NOMO-1 treated with DMSO at 0.1 percent for 48 hours (cell line): Measurements from ENCODE around the gene MYO15B.

ENCODE experiments used
- DNase-seq: peaks from one replicate; lab custom pipeline; 2025; ENCODE audit not compliant: unreplicated experiment; lab: John Stamatoyannopoulos, UW

The MYO15B gene

GRCh38 chr17:75558666-75559530, 28.7 kb upstream of the MYO15B start:
- no peak for DNase-seq

DNA sequence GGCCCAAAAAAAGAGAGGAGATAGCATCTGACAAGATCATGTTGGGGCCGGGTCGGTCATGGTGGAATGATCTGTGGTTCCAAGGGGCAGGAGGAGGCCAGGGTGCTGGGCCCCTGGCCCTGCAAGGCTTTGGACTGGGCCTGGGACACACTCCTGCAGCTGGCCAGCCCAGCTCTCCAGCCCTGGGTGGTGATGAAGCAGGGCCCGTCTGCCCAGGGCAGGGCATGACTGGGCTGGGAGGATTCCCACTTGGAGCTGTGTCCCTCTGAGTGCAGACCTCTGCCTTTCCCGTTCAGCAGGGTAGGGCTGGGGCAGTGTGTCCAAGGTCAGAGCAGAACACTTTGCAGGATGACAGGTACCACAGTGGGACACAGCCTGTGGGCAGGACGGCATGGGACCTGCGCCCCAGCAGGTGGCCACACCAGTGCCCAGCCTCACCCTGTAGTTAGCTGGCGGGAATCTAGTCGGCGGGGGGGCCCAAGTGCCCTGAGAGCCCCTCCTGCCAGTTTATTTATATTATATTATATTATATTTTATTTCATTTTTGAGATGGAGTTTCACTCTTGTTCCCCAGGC, 27.6 kb upstream of the MYO15B start:
- no peak for DNase-seq

GRCh38 chr17:75561927-75562603, 25.5 kb upstream of the MYO15B start:
- DNase-seq = no peak

DNA sequence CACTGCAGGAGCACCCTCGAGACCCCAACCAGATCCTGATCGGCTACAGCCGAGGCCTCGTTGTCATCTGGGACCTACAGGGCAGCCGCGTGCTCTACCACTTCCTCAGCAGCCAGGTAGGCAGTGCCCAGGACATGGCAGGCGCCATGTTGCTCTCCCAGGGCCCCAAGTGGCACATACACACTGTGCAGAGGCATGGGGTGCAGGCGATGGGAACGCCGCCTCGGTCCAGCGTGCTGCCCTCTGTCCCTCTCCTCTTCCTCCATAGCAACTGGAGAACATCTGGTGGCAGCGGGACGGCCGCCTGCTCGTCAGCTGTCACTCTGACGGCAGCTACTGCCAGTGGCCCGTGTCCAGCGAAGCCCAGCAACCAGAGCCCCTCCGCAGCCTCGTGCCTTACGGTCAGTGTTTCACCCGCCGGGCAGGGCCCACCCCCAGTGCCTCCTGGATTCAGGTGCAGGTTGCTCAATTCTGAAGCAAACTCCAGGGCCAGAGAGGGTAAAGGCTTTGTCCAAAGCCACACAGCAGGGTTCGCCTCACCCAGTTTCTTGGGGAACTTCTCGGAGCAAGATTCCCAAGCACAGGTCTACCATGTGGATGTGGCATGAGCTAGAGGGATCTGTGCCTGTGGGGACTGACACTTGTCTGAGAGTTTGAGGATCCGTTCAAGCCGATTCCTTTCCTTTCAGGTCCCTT, 24.4 kb upstream of the MYO15B start:
- no peak for DNase-seq

- no peak for DNase-seq
These were observed 23.4 kb upstream of the MYO15B start for GRCh38 chr17:75564195-75564594.

GRCh38 chr17:75565066-75565465, 22.5 kb upstream of the MYO15B start:
- DNase-seq = peak; percentile 45

GRCh38 chr17:75565618-75566017, 22.0 kb upstream of the MYO15B start:
- DNase-seq = no peak

DNA sequence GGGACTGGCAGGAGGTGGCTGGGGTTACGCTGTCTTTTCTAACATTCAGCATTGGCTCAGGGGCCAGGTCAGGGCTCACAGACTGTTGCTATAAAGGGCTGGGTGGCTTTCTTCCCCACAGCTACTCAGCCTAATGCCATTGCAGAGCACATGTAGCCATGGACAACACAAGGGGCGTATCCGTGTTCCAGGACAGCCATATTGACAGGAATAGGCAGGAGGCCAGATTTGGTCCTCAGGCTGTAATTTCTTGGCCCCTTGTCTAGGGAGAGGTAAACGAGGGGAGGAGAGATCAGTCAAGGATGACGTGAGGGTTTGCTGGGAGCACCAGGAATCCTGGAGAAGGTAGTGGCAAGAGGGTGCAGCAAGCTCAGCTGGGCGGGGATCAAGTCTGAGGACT, 21.2 kb upstream of the MYO15B start:
- DNase-seq = no peak

DNA sequence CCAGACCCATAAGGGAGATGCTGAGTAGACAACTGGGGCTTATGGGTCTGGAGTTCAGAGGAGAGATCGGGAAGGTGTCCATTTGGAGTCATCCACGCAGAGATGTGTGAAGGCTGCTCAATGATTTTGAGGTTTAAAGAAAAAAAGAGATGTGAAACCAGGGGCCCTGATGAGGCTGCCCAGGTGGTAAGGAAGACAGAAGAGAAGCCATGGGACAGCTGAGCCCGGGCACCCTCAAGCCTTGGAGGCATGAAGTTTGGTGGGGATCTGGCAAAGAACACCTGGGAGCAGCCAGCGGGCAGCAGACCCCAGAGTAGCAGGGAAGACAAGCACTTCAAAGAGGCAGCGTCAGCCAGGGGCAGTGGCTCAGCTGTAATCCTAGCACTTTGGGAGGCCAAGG, 20.8 kb upstream of the MYO15B start:
- DNase-seq = peak; percentile 61

- DNase-seq = no peak
These were observed 19.0 kb upstream of the MYO15B start for GRCh38 chr17:75568412-75569255.

DNA sequence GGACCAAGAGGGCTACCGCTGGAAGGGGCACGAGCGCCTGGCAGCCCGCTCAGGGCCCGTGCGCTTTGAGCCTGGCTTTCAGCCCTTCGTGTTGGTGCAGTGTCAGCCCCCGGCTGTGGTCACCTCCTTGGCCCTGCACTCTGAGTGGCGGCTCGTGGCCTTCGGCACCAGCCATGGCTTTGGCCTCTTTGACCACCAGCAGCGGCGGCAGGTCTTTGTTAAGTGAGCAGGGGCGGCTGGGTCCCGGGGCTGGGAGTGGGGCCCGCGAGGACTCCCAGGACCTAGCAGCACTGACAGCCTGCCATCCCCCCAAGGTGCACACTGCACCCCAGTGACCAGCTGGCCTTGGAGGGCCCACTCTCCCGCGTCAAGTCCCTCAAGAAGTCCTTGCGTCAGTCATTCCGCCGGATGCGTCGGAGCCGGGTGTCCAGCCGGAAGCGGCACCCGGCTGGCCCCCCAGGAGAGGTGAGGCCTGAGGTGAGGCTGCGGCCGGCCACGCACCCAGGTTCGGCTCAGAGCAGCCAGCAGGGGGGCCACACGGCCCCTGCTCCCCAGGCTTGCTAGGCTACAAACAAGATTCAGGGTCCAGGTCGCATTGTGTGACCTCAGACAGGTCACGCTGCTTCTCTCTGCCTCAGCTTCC, 17.4 kb upstream of the MYO15B start:
- DNase-seq = no peak

GRCh38 chr17:75570772-75571171, 16.8 kb upstream of the MYO15B start:
- DNase-seq = no peak

DNA sequence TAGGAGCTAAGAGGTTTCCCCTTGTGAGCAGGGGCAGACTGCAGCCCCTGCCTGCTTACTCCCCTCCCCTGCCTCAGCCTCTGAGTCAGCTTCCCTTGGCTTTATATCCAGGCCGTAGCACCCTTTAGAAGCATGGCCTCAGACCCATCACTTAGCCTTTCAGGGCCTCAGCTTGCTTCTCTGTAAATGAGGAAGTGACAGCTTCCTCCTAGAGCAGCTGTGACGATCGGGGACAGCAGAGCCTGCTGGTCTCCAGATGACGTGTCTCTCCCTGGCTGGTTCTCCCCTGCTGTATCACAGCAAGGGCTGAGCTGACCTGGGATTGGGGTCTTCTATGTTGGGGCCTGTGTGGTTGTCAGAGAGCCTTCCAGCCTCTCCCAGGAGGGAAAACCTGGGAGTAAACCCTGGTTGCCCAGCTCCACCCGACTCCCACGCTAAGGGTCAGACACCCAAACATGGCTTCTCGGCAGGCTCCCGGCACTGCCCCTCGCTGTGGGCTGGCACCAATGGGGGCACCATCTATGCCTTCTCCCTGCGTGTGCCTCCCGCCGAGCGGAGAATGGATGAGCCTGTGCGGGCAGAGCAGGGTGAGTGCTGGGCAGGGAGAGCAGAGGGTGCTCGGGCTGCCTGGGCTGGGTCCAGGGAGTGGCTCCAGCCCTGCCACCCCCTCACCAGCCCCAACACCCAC, 16.3 kb upstream of the MYO15B start:
- peak; percentile 96 for DNase-seq

DNA sequence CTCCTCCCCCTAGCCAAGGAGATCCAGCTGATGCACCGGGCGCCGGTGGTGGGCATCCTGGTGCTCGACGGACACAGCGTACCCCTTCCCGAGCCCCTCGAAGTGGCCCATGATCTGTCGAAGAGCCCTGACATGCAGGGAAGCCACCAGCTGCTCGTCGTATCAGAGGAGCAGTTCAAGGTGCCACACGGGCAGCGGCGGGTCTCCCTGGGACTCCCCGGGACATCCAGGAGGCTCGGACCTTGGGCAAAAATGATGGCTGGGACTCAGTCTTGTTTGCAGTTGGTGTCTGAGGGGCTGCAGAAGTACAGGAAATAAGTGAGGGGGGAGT, 15.8 kb upstream of the MYO15B start:
- DNase-seq = peak; percentile 9

- DNase-seq = no peak
These were observed 14.7 kb upstream of the MYO15B start for GRCh38 chr17:75572713-75573539.

DNA sequence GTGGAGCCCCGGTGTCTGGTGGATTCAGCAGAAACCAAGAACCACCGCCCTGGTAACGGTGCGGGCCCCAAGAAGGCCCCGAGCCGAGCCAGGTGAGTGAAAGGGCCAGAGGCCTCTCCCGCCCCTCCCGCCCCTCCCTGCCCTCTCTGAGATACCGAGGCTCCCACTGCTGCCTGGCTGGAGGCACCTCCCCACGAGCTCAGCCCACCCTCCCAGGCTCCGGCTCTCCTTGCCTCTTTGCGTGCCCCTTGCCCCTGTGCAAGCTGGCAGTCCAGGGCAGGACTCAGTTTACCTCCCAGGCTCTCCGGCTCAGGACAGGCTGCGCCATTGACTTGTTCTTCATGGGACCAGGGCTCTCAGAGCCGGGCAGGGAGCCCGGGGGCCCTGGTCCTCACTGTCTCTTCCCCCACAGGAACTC, 14.1 kb upstream of the MYO15B start:
- no peak for DNase-seq

GRCh38 chr17:75573994-75574393, 13.6 kb upstream of the MYO15B start:
- no peak for DNase-seq

DNA sequence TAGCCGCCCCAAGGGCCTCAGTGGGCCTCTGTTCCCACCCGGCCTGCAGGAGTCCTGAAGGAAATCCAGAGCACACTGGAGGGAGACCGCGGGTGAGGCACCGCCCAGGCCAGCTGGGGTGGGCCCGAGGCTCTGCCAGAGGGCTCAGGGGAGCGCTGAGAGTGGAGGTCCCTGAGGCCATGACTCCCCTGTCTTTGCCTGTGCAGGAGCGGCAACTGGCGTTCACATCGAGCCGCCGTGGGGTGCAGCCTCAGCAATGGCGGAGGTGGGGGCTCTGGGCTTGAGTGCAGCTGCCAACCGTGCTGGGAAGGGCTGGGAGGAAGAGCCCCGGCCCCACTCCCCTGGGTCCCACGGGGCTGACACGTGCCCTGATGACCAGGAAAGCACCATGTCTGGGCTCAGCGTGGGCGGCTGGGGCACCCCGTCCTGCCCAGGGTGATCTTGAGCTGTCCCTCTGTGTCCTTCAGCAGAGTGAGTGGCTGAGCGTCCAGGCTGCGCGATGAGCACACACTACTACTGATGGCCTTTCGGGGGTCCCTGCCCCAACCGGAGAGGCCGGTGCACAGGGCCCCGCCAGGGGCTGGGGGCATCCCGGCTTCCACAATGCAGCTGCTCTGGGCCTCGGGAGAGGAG, 13.1 kb upstream of the MYO15B start:
- no peak for DNase-seq
